Measurements from ENCODE around the gene NUP153.

DNA sequence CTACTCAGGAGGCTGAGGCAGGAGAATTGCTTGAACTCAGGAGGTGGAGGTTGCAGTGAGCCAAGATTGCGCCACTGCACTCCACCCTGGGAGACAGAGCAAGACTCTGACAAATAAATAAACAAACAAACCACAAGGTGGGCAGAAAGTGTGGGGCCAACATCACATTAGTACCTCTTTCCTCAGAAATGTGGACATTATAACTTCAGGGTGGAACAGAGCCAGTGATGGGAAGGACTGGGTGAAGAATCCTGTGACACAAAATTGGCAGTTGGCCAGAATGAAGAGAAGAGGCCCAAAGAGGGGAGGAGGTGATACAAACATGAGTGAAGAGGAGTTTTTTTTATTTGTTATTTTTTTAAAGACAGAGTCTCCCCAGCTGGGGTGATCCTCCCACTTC, 50.6 kb downstream of the NUP153 start:
- TF ChIP-seq FOXA1 (IDR thresholded peaks at IDR 0.05) (no peak), FOXM1 (IDR thresholded peaks at IDR 0.05; ENCODE audit: borderline replicate concordance) (no peak), SP1 (IDR thresholded peaks at IDR 0.05) (no peak), ELF4 (IDR thresholded peaks at IDR 0.05) (no peak), HDGF (IDR thresholded peaks at IDR 0.05; ENCODE audit: borderline replicate concordance) (no peak), LEF1 (IDR thresholded peaks at IDR 0.05; ENCODE audit: borderline replicate concordance) (no peak), SUZ12 (IDR thresholded peaks at IDR 0.05) (no peak), TARDBP (IDR thresholded peaks at IDR 0.05) (no peak), BHLHE40 (IDR thresholded peaks at IDR 0.05; ENCODE audit: borderline replicate concordance) (no peak), L3MBTL2 (conservative IDR thresholded peaks at IDR 0.05) (no peak), NFRKB (IDR thresholded peaks at IDR 0.05) (no peak)

Data from HEK293T (cell line).